ENCODE results near the gene C18orf63. TPM values are rescaled to one million over a fixed set of nuclear protein-coding genes. Genes with fewer than 3 reads are reported as not detected.

Gene C18orf63
- total RNA-seq, 4 donors from 2014 or later: not detected

- H3K36me3 ChIP-seq: no peaks in the 10 kb centered on the region
- 100% methylated on average over 10 of the region's 10 CpGs for WGBS
- no peak for DNase-seq (ENCODE audit: extremely low spot score)
- TF ChIP-seq EP300 (IDR thresholded peaks at IDR 0.05) (no peak), CTCF (IDR thresholded peaks at IDR 0.05) (no peak), POLR2AphosphoS5 (IDR thresholded peaks at IDR 0.05) (no peak), POLR2A (IDR thresholded peaks at IDR 0.05; ENCODE audit: low read depth) (no peak)
- H3K4me3 ChIP-seq: no peak overlapping the region
- intact Hi-C loops (cut with DNase I): no loop called here
- H3K4me1 ChIP-seq: no peaks in the 10 kb centered on the region
- no peak overlapping the region for H3K27ac ChIP-seq (replicated peaks in 1 of 4)
- H3K9me3 ChIP-seq: no peaks in the 10 kb centered on the region
- peaks cover 0 to 14% (median 0%) of the 10 kb centered on the region in 4 donors for H3K27me3 ChIP-seq
Observed at GRCh38 chr18:74380916-74381315, 65.3 kb downstream of the C18orf63 start.

- Histone ChIP-seq H3K4me3 (no peak overlapping the region), H3K36me3 (no peaks in the 10 kb centered on the region), H3K9me3 (no peaks in the 10 kb centered on the region), H3K4me1 (no peaks in the 10 kb centered on the region), H3K27me3 (peaks cover 0 to 14% (median 0%) of the 10 kb centered on the region in 4 donors), H3K27ac (replicated peaks in 1 of 4) (no peak overlapping the region)
- 94% methylated on average over 12 of the region's 17 CpGs for WGBS
- TF ChIP-seq POLR2A (IDR thresholded peaks at IDR 0.05; ENCODE audit: low read depth): no peak
- no peak for TF ChIP-seq CTCF (IDR thresholded peaks at IDR 0.05)
- TF ChIP-seq EP300 (IDR thresholded peaks at IDR 0.05): no peak
- TF ChIP-seq POLR2AphosphoS5 (IDR thresholded peaks at IDR 0.05): no peak
- intact Hi-C loops (cut with DNase I): no loop called here
- peak; percentile 57 for DNase-seq (ENCODE audit: extremely low spot score)
Observed at GRCh38 chr18:74381621-74382295, 66.1 kb downstream of the C18orf63 start.

GRCh38 chr18:74382481-74383017 lies 66.9 kb downstream of the C18orf63 start:
- TF ChIP-seq CTCF (IDR thresholded peaks at IDR 0.05) (no peak), POLR2AphosphoS5 (IDR thresholded peaks at IDR 0.05) (no peak), POLR2A (IDR thresholded peaks at IDR 0.05; ENCODE audit: low read depth) (no peak), EP300 (IDR thresholded peaks at IDR 0.05) (no peak)
- no peaks in the 10 kb centered on the region for H3K4me1 ChIP-seq
- H3K4me3 ChIP-seq: no peak overlapping the region
- H3K36me3 ChIP-seq: no peaks in the 10 kb centered on the region
- DNase-seq (ENCODE audit: extremely low spot score): peak; percentile 82
- intact Hi-C loops (cut with DNase I): no loop called here
- WGBS: 80% methylated on average over 5 of the region's 10 CpGs
- no peaks in the 10 kb centered on the region for H3K9me3 ChIP-seq
- H3K27ac ChIP-seq (replicated peaks in 1 of 4): no peak overlapping the region
- peaks cover 0 to 14% (median 0%) of the 10 kb centered on the region in 4 donors for H3K27me3 ChIP-seq

GRCh38 chr18:74387383-74387782 lies 71.7 kb downstream of the C18orf63 start:
- 55% methylated on average over 6 of the region's 6 CpGs for WGBS
- DNase-seq (ENCODE audit: extremely low spot score): no peak
- Histone ChIP-seq H3K4me1 (peaks cover 0 to 4% (median 0%) of the 10 kb centered on the region in 4 donors), H3K9me3 (no peaks in the 10 kb centered on the region), H3K36me3 (no peaks in the 10 kb centered on the region), H3K27ac (replicated peaks in 1 of 4) (no peak overlapping the region), H3K27me3 (peaks cover 0 to 14% (median 0%) of the 10 kb centered on the region in 4 donors), H3K4me3 (no peak overlapping the region)
- no peak for TF ChIP-seq CTCF (IDR thresholded peaks at IDR 0.05)
- TF ChIP-seq EP300 (IDR thresholded peaks at IDR 0.05): no peak
- no peak for TF ChIP-seq POLR2AphosphoS5 (IDR thresholded peaks at IDR 0.05)
- no peak for TF ChIP-seq POLR2A (IDR thresholded peaks at IDR 0.05; ENCODE audit: low read depth)
- intact Hi-C loops (cut with DNase I): no loop called here
